NCI-H748 (cell line): Measurements from ENCODE around the gene FAM110C.

ENCODE experiments used
- DNase-seq: peaks from one replicate; lab custom pipeline; 2025; ENCODE audit not compliant: unreplicated experiment; lab: John Stamatoyannopoulos, UW

The FAM110C gene

DNA sequence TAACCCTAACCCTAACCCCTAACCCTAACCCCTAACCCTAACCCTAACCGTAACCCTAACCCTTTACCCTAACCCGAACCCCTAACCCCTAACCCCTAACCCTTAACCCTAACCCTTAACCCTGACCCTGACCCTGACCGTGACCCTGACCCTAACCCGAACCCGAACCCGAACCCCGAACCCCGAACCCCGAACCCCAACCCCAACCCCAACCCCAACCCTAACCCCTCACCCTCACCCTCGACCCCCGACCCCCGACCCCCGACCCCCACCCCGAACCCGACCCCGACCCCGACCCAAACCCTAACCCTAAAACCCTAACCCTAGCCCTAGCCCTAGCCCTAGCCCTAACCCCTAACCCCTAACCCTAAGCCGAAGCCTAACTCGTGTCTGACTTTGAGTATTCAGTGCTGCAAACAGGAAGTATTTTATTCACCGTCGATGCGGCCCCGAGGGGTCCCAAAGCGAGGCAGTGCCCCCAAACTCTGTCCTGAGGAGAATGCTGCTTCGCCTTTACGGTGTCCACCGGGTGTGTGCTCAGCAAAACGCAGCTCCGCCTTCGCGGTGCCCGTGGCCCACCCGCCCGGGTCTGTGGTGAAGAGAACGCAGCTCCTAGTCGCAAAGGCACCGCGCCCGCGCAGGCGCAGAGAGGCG lies 36.0 kb downstream of the FAM110C start:
- peak; percentile 24 for DNase-seq
